Measurements from ENCODE around the gene CDH23.

- no peak for TF ChIP-seq EZH2phosphoT487 (IDR thresholded peaks at IDR 0.05; ENCODE audit: borderline replicate concordance, low read length)
- TF ChIP-seq, protein P1, sequence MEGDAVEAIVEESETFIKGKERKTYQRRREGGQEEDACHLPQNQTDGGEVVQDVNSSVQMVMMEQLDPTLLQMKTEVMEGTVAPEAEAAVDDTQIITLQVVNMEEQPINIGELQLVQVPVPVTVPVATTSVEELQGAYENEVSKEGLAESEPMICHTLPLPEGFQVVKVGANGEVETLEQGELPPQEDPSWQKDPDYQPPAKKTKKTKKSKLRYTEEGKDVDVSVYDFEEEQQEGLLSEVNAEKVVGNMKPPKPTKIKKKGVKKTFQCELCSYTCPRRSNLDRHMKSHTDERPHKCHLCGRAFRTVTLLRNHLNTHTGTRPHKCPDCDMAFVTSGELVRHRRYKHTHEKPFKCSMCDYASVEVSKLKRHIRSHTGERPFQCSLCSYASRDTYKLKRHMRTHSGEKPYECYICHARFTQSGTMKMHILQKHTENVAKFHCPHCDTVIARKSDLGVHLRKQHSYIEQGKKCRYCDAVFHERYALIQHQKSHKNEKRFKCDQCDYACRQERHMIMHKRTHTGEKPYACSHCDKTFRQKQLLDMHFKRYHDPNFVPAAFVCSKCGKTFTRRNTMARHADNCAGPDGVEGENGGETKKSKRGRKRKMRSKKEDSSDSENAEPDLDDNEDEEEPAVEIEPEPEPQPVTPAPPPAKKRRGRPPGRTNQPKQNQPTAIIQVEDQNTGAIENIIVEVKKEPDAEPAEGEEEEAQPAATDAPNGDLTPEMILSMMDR (IDR thresholded peaks at IDR 0.05; ENCODE audit: low read depth, low read length, poor library complexity, severe bottlenecking) = no peak
Observed at GRCh38 chr10:71799608-71800453, 403.1 kb downstream of the CDH23 start.
